GM12875 (cell line): Measurements from ENCODE around the gene TRMT11.

Experiments
- H3K4me3 ChIP-seq: one replicate; pipeline ENCODE4 v1.5.1; 2011; ENCODE audit warnings: low read depth, low read length, control low read depth
- CTCF ChIP-seq: IDR thresholded peaks from 2 replicates; pipeline ENCODE4 v1.5.1; 2011; ENCODE audit warnings: low read depth, mild to moderate bottlenecking, control low read depth, inconsistent platforms, low read length, moderate library complexity, borderline replicate concordance; ENCODE audit not compliant: insufficient read depth

TRMT11 gene

GRCh38 chr6:126034656-126035055, 48.3 kb downstream of the TRMT11 start:
- TF ChIP-seq CTCF, result no peak
- H3K4me3 ChIP-seq, result no peak overlapping the region

DNA sequence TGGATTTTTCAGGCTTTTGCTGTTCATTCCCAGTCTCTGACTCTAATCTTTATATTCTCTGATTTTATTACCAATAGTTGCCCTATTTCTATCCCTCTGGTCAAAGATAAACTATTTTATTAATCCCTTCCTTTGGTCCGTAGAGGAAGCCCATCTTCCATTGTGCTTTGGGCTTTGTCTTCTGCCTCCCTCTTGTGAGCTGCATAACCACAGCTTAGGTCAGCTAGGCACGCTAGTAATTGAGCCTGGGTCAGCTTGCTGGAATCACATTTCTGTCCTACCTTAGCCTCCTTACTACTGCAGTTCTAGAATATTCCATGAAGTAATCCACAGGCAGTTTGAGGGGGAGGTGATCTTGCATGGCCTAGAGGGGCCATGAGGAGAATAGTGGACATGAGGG, 49.4 kb downstream of the TRMT11 start:
- no peak overlapping the region for H3K4me3 ChIP-seq

DNA sequence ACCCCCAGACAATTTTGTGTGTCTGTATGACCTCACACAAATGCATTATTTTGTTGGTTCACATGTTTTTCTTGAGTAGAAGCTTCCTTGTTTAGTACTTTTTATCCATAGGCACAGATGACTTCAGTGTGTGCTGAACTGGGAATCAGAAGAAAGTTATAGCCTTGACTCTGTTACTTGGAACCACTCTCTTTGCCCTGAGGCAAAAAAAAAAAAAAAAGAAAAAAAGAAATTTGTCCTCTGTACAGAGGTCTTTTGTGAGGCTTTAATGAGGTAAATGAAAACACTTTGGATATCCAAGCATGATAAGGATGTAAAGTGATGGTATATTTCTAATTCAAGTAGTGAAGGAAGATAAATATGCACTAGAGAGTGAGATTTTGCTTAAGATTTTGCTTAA, 51.9 kb downstream of the TRMT11 start:
- TF ChIP-seq CTCF, result no peak
- no peak overlapping the region for H3K4me3 ChIP-seq

More for the DNA sequence above, 49.4 kb downstream of the TRMT11 start:
- no peak for TF ChIP-seq CTCF

- no peak overlapping the region for H3K4me3 ChIP-seq
- TF ChIP-seq CTCF, result no peak
Observed at GRCh38 chr6:126039284-126039683, 52.9 kb downstream of the TRMT11 start.

DNA sequence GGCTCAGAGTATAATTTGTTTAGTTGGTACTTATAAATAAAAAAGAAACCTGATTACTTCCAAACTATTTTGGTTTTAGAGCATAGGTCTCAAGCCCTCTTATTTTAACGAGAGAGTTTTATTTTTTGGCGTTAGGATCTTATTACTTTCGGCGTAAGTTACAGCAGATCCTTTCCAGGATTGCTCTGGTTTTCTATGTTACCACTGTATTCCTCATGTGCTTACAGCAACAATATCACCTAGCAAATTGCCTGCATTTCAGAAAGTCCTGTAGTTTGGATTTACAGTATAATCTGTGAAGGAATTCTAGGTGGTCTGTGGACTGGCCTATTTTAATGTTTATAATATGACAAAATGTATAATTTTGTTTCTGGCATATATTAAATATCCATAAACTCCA, 54.1 kb downstream of the TRMT11 start:
- no peak for TF ChIP-seq CTCF
- no peak overlapping the region for H3K4me3 ChIP-seq

- no peak for TF ChIP-seq CTCF
- H3K4me3 ChIP-seq, result no peak overlapping the region
Observed at GRCh38 chr6:126040826-126041225, 54.5 kb downstream of the TRMT11 start.

DNA sequence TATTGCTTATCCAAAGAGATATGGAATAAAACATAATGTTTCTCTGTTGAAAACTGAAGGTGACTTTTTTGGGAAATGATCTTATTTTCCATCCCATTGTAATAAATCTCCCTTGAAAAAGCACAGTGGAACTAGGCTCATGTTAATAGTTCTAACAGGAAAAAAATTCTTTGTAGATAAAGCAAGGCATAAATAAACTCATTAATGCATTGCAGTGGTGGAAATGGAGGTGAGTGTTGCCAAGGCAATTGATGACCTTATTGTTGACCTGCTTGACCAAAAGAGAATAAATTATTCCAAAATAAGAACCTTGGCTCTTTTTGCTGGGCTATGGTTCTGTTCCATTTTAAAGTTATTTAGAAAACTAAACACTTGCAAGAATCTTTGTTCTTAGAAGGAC, 55.2 kb downstream of the TRMT11 start:
- TF ChIP-seq CTCF, result no peak
- H3K4me3 ChIP-seq, result no peak overlapping the region
